Ishikawa (cell line): ENCODE measurements around the gene OSBPL10.

ENCODE experiments used
- CEBPB ChIP-seq: IDR thresholded peaks from 2 replicates; pipeline ENCODE4 v1.6.1; 2012
- CREB1 ChIP-seq: IDR thresholded peaks from 2 replicates; pipeline ENCODE4 v1.6.1; 2012; ENCODE audit warnings: low read depth
- EGR1 ChIP-seq: IDR thresholded peaks from 2 replicates; pipeline ENCODE4 v1.6.1; 2012
- EP300 ChIP-seq: IDR thresholded peaks from 2 replicates; pipeline ENCODE4 v1.6.1; 2012; ENCODE audit warnings: borderline replicate concordance
- FOXM1 ChIP-seq: IDR thresholded peaks from 2 replicates; pipeline ENCODE4 v1.6.1; 2012; ENCODE audit warnings: low read depth, borderline replicate concordance
- MAX ChIP-seq: IDR thresholded peaks from 2 replicates; pipeline ENCODE4 v1.6.1; 2012
- NFIC ChIP-seq: IDR thresholded peaks from 2 replicates; pipeline ENCODE4 v1.6.1; 2012
- RAD21 ChIP-seq: IDR thresholded peaks from 2 replicates; pipeline ENCODE4 v1.6.1; 2012; ENCODE audit warnings: low read depth
- REST ChIP-seq: IDR thresholded peaks from 2 replicates; pipeline ENCODE4 v1.6.1; 2012; ENCODE audit warnings: low read depth, mild to moderate bottlenecking
- TAF1 ChIP-seq: IDR thresholded peaks from 2 replicates; pipeline ENCODE4 v1.6.1; 2012; ENCODE audit warnings: low read depth, mild to moderate bottlenecking
- TCF12 ChIP-seq: IDR thresholded peaks from 2 replicates; pipeline ENCODE4 v1.6.1; 2012; ENCODE audit warnings: low read depth
- TEAD4 ChIP-seq: IDR thresholded peaks from 2 replicates; pipeline ENCODE4 v1.6.1; 2012
- USF1 ChIP-seq: IDR thresholded peaks from 2 replicates; pipeline ENCODE4 v1.6.1; 2012
- YY1 ChIP-seq: IDR thresholded peaks from 2 replicates; pipeline ENCODE4 v1.6.1; 2012; ENCODE audit warnings: low read depth
- ZBTB7A ChIP-seq: IDR thresholded peaks from 2 replicates; pipeline ENCODE4 v1.6.1; 2012; ENCODE audit warnings: low read depth

The OSBPL10 gene

GRCh38 chr3:31636049-31636448 lies 345.0 kb downstream of the OSBPL10 start:
- TF ChIP-seq REST (no peak), EP300 (no peak), TEAD4 (no peak), EGR1 (no peak), TCF12 (no peak), TAF1 (no peak), NFIC (no peak), ZBTB7A (no peak)

GRCh38 chr3:31635545-31635944 lies 345.5 kb downstream of the OSBPL10 start:
- no peak for TF ChIP-seq USF1
- no peak for TF ChIP-seq TCF12
- TF ChIP-seq CEBPB = no peak
- no peak for TF ChIP-seq TAF1

GRCh38 chr3:31634476-31634875 lies 346.6 kb downstream of the OSBPL10 start:
- no peak for TF ChIP-seq CEBPB

- no peak for TF ChIP-seq EP300
- no peak for TF ChIP-seq TEAD4
- no peak for TF ChIP-seq ZBTB7A
- TF ChIP-seq REST = no peak
- no peak for TF ChIP-seq TCF12
- TF ChIP-seq USF1 = no peak
- TF ChIP-seq YY1 = no peak
- no peak for TF ChIP-seq CEBPB
Measured at GRCh38 chr3:31629054-31629453, 352.0 kb downstream of the OSBPL10 start.

- TF ChIP-seq ZBTB7A (no peak), TEAD4 (no peak), RAD21 (no peak), MAX (no peak), FOXM1 (no peak), CREB1 (no peak), REST (no peak), NFIC (no peak), CEBPB (no peak), EP300 (no peak), USF1 (no peak), EGR1 (no peak), YY1 (no peak), TAF1 (no peak), TCF12 (no peak)
Measured at GRCh38 chr3:31625358-31625757, 355.7 kb downstream of the OSBPL10 start.
